Type B pancreatic cell (in vitro differentiated cells): ENCODE results near the gene HPCAL1. TPM values are rescaled to one million over a fixed set of nuclear protein-coding genes. Genes with fewer than 3 reads are reported as not detected.

Experiments used
- DNase-seq: peaks from one replicate; pipeline ENCODE4 v3.0.0; 2021; ENCODE audit warnings: mixed read lengths; ENCODE audit not compliant: unreplicated experiment; ENCODE audit errors: extremely low spot score
- H3K27ac Mint-ChIP-seq: 2 replicates; pipeline ENCODE4 v1.8.0; 2021; ENCODE audit warnings: mild to moderate bottlenecking, mixed read lengths
- H3K27me3 Mint-ChIP-seq: 2 replicates; pipeline ENCODE4 v1.8.0; 2021; ENCODE audit warnings: mixed read lengths
- H3K36me3 Mint-ChIP-seq: 2 replicates; pipeline ENCODE4 v1.8.0; 2021; ENCODE audit warnings: mixed read lengths
- H3K4me1 Mint-ChIP-seq: one replicate; pipeline ENCODE4 v1.8.0; 2021; ENCODE audit warnings: mixed read lengths; ENCODE audit not compliant: unreplicated experiment
- H3K4me3 Mint-ChIP-seq: 2 replicates; pipeline ENCODE4 v1.8.0; 2021; ENCODE audit warnings: mild to moderate bottlenecking, mixed read lengths
- H3K9me3 Mint-ChIP-seq: 2 replicates; pipeline ENCODE4 v1.8.0; 2021; ENCODE audit warnings: mixed read lengths
- total RNA-seq: library from RNA; stranded (reverse); gene quantifications from 2 replicates; pipeline ENCODE4 v1.2.1, GENCODE V29; 2021; ENCODE audit warnings: low replicate concordance
- TF ChIP-seq, protein P1 (sequence below): fragments of 200-600 bp; sonication (generic); conservative IDR thresholded peaks from 2 replicates; pipeline ENCODE4 v1.5.0; 2021; ENCODE audit warnings: antibody characterized with exemption, mild to moderate bottlenecking

HPCAL1 gene
- total RNA-seq, 1 donor from 2014 or later = 17.8 TPM

DNA sequence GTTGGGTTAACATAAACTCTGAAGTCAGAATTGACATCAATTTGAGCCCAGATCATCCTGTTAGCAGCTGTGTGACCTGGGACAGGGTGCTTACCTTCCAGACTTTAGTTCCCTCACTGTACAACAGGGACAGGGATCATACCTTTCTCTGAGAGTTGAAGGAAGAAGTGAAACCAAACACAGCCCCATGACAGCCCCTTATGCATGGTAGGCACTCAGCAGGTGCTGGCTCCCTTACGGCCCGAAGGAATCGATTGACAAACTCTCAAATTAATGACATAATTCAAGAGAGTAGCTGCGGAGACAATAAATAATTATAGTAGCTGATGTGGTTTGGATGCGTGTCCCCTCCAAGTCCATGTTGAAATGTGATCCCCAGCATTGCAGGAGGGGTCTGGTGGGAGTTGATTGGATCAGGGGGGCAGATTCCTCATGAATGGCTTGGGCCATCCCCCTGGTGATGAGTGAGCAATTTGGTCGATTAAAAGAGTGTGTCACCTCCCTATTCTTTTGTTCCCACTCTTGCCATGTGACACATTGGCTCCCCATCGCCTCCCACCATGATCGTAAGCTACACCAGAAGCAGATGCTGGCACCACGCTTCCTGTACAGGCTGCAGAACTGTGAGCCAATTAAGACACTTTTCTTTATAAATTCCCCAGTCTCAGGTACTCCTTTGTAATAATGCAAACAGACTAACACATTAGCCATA, 73.0 kb downstream of the HPCAL1 start:
- H3K4me3 Mint-ChIP-seq = no peak overlapping the region
- no peaks in the 10 kb centered on the region for H3K27me3 Mint-ChIP-seq
- TF ChIP-seq, protein P1, sequence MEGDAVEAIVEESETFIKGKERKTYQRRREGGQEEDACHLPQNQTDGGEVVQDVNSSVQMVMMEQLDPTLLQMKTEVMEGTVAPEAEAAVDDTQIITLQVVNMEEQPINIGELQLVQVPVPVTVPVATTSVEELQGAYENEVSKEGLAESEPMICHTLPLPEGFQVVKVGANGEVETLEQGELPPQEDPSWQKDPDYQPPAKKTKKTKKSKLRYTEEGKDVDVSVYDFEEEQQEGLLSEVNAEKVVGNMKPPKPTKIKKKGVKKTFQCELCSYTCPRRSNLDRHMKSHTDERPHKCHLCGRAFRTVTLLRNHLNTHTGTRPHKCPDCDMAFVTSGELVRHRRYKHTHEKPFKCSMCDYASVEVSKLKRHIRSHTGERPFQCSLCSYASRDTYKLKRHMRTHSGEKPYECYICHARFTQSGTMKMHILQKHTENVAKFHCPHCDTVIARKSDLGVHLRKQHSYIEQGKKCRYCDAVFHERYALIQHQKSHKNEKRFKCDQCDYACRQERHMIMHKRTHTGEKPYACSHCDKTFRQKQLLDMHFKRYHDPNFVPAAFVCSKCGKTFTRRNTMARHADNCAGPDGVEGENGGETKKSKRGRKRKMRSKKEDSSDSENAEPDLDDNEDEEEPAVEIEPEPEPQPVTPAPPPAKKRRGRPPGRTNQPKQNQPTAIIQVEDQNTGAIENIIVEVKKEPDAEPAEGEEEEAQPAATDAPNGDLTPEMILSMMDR = no peak
- H3K4me1 Mint-ChIP-seq = peaks cover 36% of the 10 kb centered on the region
- H3K9me3 Mint-ChIP-seq = no peaks in the 10 kb centered on the region
- DNase-seq = no peak
- no peaks in the 10 kb centered on the region for H3K36me3 Mint-ChIP-seq
- no peak overlapping the region for H3K27ac Mint-ChIP-seq

DNA sequence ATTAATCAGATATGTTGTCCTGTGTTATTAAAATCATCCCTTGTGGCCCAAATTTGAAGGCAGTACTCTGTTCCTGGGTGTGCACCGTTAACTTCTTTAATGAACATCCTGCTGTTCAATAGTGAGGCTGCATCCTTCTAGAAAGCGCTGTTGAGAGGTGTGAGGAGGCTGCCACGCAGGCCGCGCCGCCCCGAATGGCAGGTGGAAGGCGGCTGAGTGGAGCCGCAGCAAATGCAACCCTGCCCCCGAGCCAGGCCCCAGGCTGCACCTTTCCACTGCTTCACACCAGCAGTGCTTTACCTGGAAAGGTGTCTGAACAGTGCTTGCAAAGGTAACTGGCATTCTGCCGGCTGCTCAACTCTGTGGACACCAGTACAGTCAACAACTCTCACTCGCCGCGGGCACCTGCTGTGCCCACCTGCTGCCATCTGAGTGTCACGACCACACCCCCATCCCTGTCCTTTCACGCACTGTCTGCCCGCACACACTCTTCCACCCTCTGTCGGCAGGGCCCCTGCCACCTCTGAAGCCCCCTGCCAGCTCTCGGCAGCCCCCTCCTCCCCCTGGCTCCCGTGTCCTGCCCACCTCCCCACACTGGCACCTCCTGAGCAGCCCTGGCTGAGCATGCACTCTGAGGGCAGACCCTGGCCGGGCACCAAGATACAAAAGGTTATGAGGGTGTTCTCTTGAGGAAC, 74.5 kb downstream of the HPCAL1 start:
- no peaks in the 10 kb centered on the region for H3K9me3 Mint-ChIP-seq
- H3K27me3 Mint-ChIP-seq = peaks cover 4% of the 10 kb centered on the region
- H3K4me1 Mint-ChIP-seq = peaks cover 40% of the 10 kb centered on the region
- no peaks in the 10 kb centered on the region for H3K36me3 Mint-ChIP-seq
- no peak overlapping the region for H3K27ac Mint-ChIP-seq
- H3K4me3 Mint-ChIP-seq = no peak overlapping the region
- DNase-seq = no peak
- TF ChIP-seq, protein P1 = no peak

DNA sequence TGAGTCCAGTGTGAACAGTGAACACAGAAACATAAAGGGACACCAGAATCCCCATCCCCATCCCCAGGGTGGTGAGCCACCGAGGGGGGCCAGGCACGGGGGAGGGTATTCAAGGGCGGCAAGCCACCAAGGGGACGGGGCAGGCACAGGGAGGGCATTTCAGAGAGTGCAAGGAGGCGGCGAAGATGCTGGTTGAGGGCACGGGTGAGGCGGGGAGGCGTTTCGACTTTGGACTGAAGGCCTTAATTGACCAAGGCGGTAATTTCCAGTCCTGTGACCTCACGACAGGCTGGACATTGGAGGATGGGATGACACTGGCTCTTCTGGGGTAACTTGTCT, 75.0 kb downstream of the HPCAL1 start:
- TF ChIP-seq, protein P1 = no peak

DNA sequence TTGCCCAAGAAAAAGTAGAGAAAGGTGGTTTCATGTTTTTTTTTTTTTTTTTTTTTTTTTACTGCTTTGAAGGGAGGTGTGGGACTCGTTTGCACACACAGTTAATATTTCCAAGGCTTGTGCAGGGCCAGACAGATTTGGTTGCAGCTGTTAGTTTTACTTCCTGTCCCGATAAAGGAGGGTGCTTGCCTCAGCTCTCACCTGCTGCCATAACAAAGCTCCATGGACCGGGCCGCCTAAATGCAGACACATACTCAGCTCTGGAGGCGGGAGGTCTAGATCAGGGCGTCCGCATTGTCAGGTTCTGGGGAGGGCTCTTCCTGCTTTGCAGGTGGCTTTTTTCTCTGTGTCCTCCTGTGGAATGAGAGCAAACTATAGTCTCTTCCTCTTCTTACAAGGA, 75.5 kb downstream of the HPCAL1 start:
- Mint-ChIP-seq H3K9me3 (no peaks in the 10 kb centered on the region), H3K27me3 (peaks cover 4% of the 10 kb centered on the region), H3K4me1 (peaks cover 40% of the 10 kb centered on the region), H3K4me3 (no peak overlapping the region), H3K36me3 (no peaks in the 10 kb centered on the region), H3K27ac (no peak overlapping the region)
- TF ChIP-seq, protein P1 = no peak
- DNase-seq = no peak

More for the DNA sequence above, 75.0 kb downstream of the HPCAL1 start:
- Mint-ChIP-seq H3K9me3 (no peaks in the 10 kb centered on the region), H3K4me3 (no peak overlapping the region), H3K27ac (no peak overlapping the region), H3K36me3 (no peaks in the 10 kb centered on the region), H3K4me1 (peaks cover 40% of the 10 kb centered on the region), H3K27me3 (peaks cover 4% of the 10 kb centered on the region)
- no peak for DNase-seq

DNA sequence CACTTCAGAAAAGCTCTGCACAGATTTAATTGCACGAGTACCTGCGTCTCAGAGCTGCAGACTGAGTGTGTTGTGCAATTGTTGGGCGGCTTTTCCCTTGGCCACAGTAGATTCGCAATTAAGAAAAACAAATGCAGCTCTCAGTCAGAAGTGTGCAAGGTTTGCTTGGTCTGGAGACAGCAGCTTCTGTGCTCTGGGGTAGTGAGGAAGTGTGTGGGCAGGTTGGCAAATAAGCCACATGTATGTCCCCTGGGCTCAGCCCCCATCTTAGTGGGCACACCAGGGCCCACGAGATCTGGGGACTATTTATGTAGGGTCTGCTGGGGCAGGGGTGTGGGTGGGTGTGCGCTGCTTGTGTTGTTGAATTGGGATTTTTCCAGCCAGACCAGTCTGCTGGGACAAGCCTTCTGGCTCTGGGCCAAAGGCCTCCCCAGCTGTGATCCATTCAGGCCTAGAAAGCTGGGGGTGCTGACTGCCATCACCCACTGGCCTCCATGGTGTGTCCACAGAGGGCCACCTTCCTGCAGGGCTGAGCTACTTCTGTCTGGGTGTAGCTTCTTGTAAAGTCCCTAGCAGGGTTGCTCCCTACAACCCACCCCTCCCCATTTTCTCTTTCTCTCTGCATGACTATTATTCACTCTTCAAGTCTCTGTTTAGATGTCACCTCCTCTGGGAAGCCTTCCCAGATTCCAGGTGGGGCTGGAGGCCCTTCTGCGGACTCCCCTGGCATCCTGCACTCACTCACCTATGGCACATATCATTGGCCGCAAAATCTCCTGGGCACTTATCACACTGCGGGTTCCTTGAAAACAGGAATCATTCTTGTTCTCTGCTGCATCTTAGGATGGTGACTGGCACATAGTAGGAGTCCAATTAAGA, 77.6 kb downstream of the HPCAL1 start:
- peaks cover 33% of the 10 kb centered on the region for H3K4me1 Mint-ChIP-seq
- H3K36me3 Mint-ChIP-seq = no peaks in the 10 kb centered on the region
- H3K4me3 Mint-ChIP-seq = no peak overlapping the region
- no peak for DNase-seq
- no peaks in the 10 kb centered on the region for H3K9me3 Mint-ChIP-seq
- TF ChIP-seq, protein P1 = no peak
- H3K27me3 Mint-ChIP-seq = peaks cover 4% of the 10 kb centered on the region
- H3K27ac Mint-ChIP-seq = no peak overlapping the region
